Activated naive CD4-positive, alpha-beta T cell treated with anti-CD3 and anti-CD28 coated beads for 36 hours (primary cell): ENCODE measurements around the gene PRKCE. TPM values are rescaled to one million over a fixed set of nuclear protein-coding genes. Genes with fewer than 3 reads are reported as not detected.
"Not testable (repeated sequence)": the region's sequence is repeated elsewhere in the genome, so short reads cannot be mapped to it uniquely, and the experiment has no call there.

ENCODE experiments used
- CTCF ChIA-PET: fragments of 350-600 bp; sonication (Branson Sonifier 250); formaldehyde crosslinking; loops from one replicate; lab custom pipeline; 2021; ENCODE audit warnings: antibody characterized with exemption; lab: Charles Lee
- DNase-seq: peaks from one replicate; pipeline ENCODE4 v3.0.0-alpha.2; 2020
- H3K27ac Mint-ChIP-seq: one replicate; pipeline ENCODE4 v1.8.0; 2021; ENCODE audit warnings: mild to moderate bottlenecking, mixed read lengths
- H3K27me3 Mint-ChIP-seq: one replicate; pipeline ENCODE4 v1.8.0; 2021; ENCODE audit warnings: low read depth, mixed read lengths
- H3K36me3 Mint-ChIP-seq: one replicate; pipeline ENCODE4 v1.8.0; 2021; ENCODE audit warnings: low read depth, mixed read lengths
- H3K4me1 Mint-ChIP-seq: one replicate; pipeline ENCODE4 v1.8.0; 2021; ENCODE audit warnings: low read depth, mixed read lengths
- H3K4me3 Mint-ChIP-seq: one replicate; pipeline ENCODE4 v1.8.0; 2021; ENCODE audit warnings: mild to moderate bottlenecking, moderate library complexity, mixed read lengths
- H3K9me3 Mint-ChIP-seq: one replicate; pipeline ENCODE4 v1.8.0; 2021; ENCODE audit warnings: mixed read lengths
- intact Hi-C: fragments of 100-400 bp; cut with micrococcal nuclease; formaldehyde crosslinking; loops from one replicate; pipeline ENCODE4 v1.15.1; 2023
- total RNA-seq, 2 experiments: library from RNA; stranded (reverse); gene quantifications; one replicate each; pipeline ENCODE4 v1.2.3, GENCODE V29; 2021

PRKCE gene
- total RNA-seq, 2 experiments from 2014 or later, result 9.4 to 10.6 TPM

DNA sequence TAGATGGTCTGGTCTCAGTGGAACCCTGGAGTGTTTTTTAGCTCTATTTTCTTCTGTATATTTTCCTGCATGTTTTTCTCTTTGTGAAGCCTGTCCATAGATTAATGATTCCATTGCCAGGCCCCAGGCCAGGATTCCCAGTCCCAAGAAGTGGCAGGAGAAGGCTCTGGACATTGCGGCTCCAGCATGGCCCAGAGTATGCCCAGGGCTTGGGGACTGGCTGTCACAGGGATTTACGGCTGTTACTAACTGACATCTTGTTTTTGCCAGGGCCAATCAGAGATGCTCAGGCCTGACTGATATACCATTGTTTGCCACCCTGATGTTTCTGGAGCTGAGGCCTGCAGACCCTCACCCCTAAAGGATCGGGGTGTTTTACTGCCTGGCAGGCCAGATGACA, 59.0 kb downstream of the PRKCE start:
- Mint-ChIP-seq H3K4me1 (no peaks in the 10 kb centered on the region), H3K4me3 (no peak overlapping the region), H3K27ac (no peak overlapping the region), H3K27me3 (no peaks in the 10 kb centered on the region), H3K36me3 (peaks cover 15% of the 10 kb centered on the region), H3K9me3 (peaks cover 6% of the 10 kb centered on the region)
- DNase-seq, result no peak
- intact Hi-C loops, result no loop called here
- CTCF ChIA-PET, result interaction anchor here (0.7 kb wide), 1 partner anchor 71 kb away, joined by 3 read pairs; no protein-coding TSS in a partner anchor

DNA sequence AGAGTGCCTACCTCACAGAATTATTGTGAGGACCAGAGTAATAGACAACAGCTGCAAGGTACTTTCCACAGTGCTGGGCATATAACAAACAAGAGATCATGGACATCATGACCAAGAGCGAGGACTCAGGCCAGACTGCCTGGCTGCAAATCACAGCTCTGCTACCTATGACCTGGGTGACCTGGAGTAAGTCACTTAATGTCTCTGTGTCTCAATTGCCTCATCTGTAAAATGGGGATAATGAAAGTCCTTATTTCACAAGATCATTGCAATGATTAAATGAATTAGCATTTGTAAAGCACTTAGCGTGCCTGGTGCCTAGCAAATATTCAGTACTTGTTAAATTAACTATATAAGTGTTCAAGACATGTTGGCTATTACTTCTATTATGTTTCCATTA, 59.7 kb downstream of the PRKCE start:
- Mint-ChIP-seq H3K27me3 (no peaks in the 10 kb centered on the region), H3K4me1 (no peaks in the 10 kb centered on the region), H3K27ac (no peak overlapping the region), H3K36me3 (peaks cover 15% of the 10 kb centered on the region), H3K4me3 (no peak overlapping the region), H3K9me3 (peaks cover 6% of the 10 kb centered on the region)
- no peak for DNase-seq
- CTCF ChIA-PET, result interaction anchor here (0.7 kb wide), 1 partner anchor 72 kb away, joined by 3 read pairs; no protein-coding TSS in a partner anchor
- intact Hi-C loops, result no loop called here

DNA sequence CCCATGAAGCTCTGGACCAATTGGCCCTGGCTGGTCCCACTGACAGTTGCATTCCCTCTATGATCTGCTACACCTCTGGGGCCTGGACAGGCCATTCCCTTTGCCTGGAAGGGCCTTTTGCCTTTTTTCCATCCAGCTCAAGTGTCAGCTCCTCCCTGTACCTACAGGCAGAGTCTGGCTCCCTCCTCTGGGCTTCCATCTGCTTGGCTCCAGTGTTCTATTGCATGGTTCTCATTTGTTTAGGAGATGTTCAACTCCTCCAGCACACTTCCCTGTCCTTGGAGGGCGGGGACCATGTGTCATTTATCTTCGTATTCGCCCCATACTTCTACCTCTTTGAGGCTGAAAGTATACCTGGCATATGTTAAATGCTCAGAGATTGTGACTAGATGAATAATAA, 61.1 kb downstream of the PRKCE start:
- Mint-ChIP-seq H3K4me1 (no peaks in the 10 kb centered on the region), H3K27me3 (no peaks in the 10 kb centered on the region), H3K27ac (no peak overlapping the region), H3K36me3 (peaks cover 10% of the 10 kb centered on the region), H3K4me3 (no peak overlapping the region), H3K9me3 (peaks cover 3% of the 10 kb centered on the region)
- no peak for DNase-seq
- CTCF ChIA-PET, result no interaction called here
- intact Hi-C loops, result no loop called here

DNA sequence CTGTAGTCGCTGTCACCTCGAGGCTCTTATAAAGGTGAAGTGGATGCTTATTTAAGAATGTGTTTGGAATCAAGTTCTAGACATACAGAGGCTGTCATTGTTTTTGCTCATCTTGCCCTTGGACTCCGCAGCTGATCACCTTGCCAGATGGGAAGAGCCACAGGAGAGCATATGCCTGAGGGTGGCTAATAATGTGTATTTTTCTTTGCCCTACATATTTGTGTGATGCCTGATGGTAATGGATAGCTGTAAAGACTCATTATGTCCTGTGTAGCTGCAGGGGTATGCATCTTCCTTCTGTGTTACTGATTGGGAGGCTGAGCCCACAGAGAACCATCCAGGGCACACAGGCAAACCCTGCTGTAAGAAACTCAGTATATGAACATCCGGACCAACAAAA, 61.7 kb downstream of the PRKCE start:
- Mint-ChIP-seq H3K27me3 (no peaks in the 10 kb centered on the region), H3K4me1 (no peaks in the 10 kb centered on the region), H3K4me3 (no peak overlapping the region), H3K27ac (no peak overlapping the region), H3K9me3 (no peaks in the 10 kb centered on the region), H3K36me3 (peaks cover 5% of the 10 kb centered on the region)
- CTCF ChIA-PET, result no interaction called here
- no peak for DNase-seq
- intact Hi-C loops, result no loop called here

DNA sequence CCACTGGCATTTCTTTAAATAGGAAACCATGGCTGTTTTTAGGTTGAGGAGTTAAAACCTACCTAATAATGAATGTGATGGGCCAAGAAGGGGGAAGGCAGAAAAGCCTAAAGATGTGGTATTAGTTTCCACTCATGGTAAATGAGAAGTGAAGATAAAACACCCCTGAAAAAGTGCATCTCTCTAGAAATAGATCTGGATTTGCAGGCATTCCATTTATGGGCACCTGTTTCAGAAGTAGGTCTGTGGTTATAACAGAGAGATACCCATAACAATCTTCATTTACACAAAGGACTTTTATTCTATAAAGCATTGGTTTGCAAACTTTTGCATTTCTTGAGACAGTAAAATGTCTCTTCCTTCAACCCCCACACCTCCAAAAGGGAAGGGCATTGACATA, 62.1 kb downstream of the PRKCE start:
- Mint-ChIP-seq H3K27ac (no peak overlapping the region), H3K36me3 (peaks cover under 1% of the 10 kb centered on the region), H3K27me3 (no peaks in the 10 kb centered on the region), H3K4me3 (no peak overlapping the region), H3K4me1 (no peaks in the 10 kb centered on the region), H3K9me3 (no peaks in the 10 kb centered on the region)
- intact Hi-C loops, result no loop called here
- DNase-seq, result no peak
- CTCF ChIA-PET, result no interaction called here

DNA sequence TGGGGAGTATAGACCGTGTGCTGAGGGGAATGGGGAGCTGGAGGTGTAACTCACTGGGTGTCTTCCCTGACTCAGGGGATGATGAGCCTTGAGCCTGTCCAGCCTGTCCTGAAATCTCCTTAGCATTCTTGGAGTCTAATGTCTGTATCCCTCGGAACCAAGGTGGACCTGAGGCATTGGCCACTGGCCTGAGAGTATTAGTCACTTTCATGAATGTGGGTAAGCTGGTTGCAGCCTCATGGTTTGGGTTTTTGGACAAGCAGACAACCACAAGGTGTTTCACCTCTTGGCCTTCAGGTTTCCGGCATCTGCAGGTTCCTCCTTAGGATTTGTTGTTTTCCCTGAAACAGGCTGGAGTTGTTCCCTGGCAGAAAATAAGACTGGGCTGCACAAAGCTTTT, 63.2 kb downstream of the PRKCE start:
- DNase-seq, result no peak
- CTCF ChIA-PET, result no interaction called here
- no peaks in the 10 kb centered on the region for H3K4me1 Mint-ChIP-seq
- no peak overlapping the region for H3K27ac Mint-ChIP-seq
- H3K36me3 Mint-ChIP-seq, result no peaks in the 10 kb centered on the region
- H3K27me3 Mint-ChIP-seq, result no peaks in the 10 kb centered on the region
- no peaks in the 10 kb centered on the region for H3K9me3 Mint-ChIP-seq
- no peak overlapping the region for H3K4me3 Mint-ChIP-seq
- intact Hi-C loops, result no loop called here

DNA sequence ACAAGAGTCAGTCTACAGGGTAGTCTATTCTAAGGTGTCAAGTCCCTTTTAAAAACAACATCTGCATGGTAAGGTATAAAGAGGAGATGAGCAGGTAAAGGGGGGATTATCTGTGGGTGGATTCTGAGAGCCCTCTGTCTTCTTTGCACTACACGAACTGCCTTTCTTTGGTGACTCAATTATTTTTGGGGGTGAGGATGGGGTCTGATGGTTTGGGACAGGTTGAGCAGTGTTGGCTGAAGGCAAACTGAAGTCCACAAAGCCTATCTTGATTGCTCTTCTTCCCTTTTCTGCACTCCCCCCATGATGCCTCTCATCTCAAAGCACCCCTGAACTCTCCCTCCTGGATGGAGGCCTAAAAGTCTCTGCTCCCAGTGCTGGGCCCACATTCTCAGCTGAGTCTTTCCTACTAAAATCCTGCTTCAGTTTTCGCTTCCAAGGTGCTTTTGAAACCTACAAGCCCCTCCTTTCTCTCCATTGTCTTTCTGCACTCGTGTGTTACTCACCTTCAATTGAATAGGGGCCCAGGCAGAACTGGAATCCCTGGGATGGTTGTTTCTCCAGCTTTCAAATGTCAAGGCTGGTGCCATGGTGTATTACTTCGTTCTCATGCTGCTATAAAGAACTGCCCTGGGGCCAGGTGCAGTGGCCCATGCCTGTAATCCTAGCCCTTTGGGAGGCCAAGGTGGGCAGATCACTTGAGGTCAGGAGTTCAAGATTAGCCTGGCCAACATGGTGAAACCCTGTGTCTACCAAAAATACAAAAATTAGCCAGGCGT, 64.3 kb downstream of the PRKCE start:
- CTCF ChIA-PET, result no interaction called here
- Mint-ChIP-seq H3K27ac (no peak overlapping the region), H3K4me1 (no peaks in the 10 kb centered on the region), H3K36me3 (no peaks in the 10 kb centered on the region), H3K9me3 (no peaks in the 10 kb centered on the region), H3K27me3 (no peaks in the 10 kb centered on the region), H3K4me3 (no peak overlapping the region)
- intact Hi-C loops, result no loop called here
- no peak for DNase-seq

DNA sequence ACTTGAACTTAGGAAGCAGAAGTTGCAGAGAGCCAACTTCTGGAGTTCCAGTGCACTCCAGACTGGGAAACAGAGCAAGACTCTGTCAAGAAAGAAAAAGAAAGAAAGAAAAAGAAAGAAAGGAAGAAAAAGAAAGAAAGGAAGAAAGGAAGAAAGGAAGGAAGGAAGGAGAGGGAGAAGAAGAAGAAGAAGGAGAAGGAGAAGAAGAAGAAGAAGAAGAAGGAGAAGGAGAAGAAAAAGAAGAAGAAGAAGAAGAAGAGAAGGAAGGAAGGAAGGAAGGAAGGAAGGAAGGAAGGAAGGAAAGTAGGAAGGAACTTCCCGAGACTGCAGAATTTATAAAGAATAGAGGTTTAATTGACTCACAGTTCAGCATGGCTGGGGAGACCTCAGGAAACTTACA, 65.0 kb downstream of the PRKCE start:
- H3K36me3 Mint-ChIP-seq, CTCF ChIA-PET, intact Hi-C loops: not testable (repeated sequence)

DNA sequence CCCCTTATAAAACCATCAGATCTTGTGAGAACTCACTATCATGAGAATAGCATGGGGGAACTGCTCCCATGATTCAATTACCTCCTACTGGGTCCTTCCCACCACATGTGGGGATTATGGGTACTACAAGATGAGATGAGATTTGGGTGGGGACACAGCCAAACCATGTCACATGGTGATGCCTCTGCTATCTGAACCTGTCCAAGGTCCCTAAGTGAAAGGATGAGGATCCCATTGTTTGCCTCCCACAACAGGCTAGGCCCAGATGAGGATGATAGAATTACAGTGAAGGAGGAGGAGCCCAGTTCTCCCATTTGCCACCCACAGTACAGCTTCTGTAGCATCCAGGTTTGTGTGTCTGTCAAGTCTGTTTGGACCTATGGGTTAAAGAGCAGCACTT, 65.4 kb downstream of the PRKCE start:
- H3K27ac Mint-ChIP-seq, result no peak overlapping the region
- DNase-seq, result no peak
- no peak overlapping the region for H3K4me3 Mint-ChIP-seq
- CTCF ChIA-PET, result no interaction called here
- H3K27me3 Mint-ChIP-seq, result no peaks in the 10 kb centered on the region
- intact Hi-C loops, result no loop called here
- no peaks in the 10 kb centered on the region for H3K36me3 Mint-ChIP-seq
- no peaks in the 10 kb centered on the region for H3K9me3 Mint-ChIP-seq
- no peaks in the 10 kb centered on the region for H3K4me1 Mint-ChIP-seq

More for the DNA sequence above, 65.0 kb downstream of the PRKCE start:
- H3K9me3 Mint-ChIP-seq, H3K27me3 Mint-ChIP-seq, H3K4me3 Mint-ChIP-seq, H3K27ac Mint-ChIP-seq, H3K4me1 Mint-ChIP-seq, DNase-seq: not testable (repeated sequence)

DNA sequence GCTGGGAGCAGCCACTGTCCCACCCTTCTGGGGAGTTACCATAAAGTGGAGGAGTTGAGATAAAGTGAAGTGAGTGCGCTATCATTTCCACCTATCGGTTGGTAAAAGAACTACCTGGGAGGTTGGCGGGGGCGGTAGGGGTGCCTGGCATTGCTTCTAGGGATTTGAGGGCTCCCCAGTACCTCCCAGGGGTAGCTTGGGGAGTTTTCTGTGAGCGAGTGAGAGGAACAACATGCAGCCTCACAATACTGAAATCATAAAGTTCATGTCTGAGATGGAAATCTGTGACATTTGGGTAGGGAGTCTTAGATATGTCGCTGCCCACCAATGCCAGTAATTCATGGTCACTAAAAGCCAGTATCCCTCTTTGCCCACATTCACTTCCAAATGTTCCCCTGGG, 68.7 kb downstream of the PRKCE start:
- no peak overlapping the region for H3K27ac Mint-ChIP-seq

DNA sequence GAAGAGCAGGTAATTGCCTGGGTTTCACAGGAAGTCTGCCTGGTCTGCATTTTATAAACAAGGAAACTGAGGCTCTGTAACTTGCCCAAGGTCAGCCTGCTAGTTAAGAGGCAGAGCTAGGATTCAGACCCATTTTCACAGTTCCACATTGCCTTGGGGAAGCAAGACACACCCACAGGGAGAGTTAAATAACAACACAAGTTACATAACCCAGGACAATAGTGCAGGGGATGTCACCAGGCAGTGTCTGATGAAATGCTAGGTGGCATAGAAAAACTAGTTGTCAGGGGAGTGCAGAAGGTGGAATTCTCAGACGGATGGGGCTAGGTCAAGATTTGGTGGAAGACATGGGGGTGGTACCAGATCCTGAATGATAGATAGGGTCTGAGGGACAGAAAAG, 69.7 kb downstream of the PRKCE start:
- Mint-ChIP-seq H3K27ac (no peak overlapping the region), H3K36me3 (no peaks in the 10 kb centered on the region), H3K4me3 (no peak overlapping the region), H3K9me3 (no peaks in the 10 kb centered on the region), H3K27me3 (no peaks in the 10 kb centered on the region), H3K4me1 (peaks cover 13% of the 10 kb centered on the region)
- no peak for DNase-seq
- intact Hi-C loops, result no loop called here
- CTCF ChIA-PET, result no interaction called here

More for the DNA sequence above, 68.7 kb downstream of the PRKCE start:
- Mint-ChIP-seq H3K36me3 (no peaks in the 10 kb centered on the region), H3K27me3 (no peaks in the 10 kb centered on the region), H3K9me3 (no peaks in the 10 kb centered on the region), H3K4me1 (peaks cover 13% of the 10 kb centered on the region), H3K4me3 (no peak overlapping the region)
- no peak for DNase-seq
- intact Hi-C loops, result no loop called here
- CTCF ChIA-PET, result no interaction called here

DNA sequence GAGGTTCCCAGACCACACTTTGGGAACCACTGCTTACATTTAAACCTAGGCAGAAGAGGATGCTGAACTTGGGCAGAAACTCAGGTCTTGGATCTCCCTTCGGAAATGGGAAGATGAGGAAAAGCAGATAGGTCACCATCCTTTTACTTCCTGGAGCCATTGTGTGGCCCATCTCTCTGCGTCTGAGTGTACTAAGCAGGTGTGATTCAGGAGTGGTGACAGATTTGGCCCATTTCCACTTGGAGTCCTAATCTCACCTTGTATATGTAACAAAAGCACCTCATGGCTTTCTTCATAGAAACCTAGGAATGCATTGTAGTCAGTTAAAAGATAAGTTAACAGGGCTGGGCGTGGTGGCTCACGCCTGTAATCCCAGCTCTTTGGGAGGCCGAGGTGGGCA, 71.0 kb downstream of the PRKCE start:
- no peak overlapping the region for H3K27ac Mint-ChIP-seq
- no peaks in the 10 kb centered on the region for H3K27me3 Mint-ChIP-seq
- no peaks in the 10 kb centered on the region for H3K36me3 Mint-ChIP-seq
- CTCF ChIA-PET, result no interaction called here
- H3K4me3 Mint-ChIP-seq, result no peak overlapping the region
- H3K4me1 Mint-ChIP-seq, result peaks cover 13% of the 10 kb centered on the region
- DNase-seq, result no peak
- intact Hi-C loops, result no loop called here
- H3K9me3 Mint-ChIP-seq, result no peaks in the 10 kb centered on the region

DNA sequence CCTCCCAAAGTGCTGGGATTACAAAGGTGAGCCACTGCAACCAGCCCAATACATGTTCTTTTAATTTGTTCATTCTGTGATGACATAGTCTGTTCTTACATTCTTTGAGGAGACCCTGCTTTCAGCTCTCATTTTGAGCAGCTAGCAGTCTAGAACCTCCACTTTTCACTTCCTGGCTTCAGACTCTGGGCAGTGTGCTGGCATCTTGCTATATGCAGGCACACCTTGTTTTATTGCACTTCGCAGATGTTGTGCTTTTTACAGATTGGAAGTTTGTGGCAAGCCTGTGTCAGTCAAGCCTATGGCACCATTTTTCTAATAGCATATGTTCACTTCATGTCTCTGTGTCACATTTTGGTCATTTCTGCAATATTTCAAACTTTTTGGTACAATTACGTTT, 72.4 kb downstream of the PRKCE start:
- no peak overlapping the region for H3K27ac Mint-ChIP-seq
- no peaks in the 10 kb centered on the region for H3K36me3 Mint-ChIP-seq
- no peaks in the 10 kb centered on the region for H3K9me3 Mint-ChIP-seq
- no peak overlapping the region for H3K4me3 Mint-ChIP-seq
- CTCF ChIA-PET, result interaction anchor here (1.0 kb wide), 1 partner anchor 212 kb away, joined by 3 read pairs; no protein-coding TSS in a partner anchor
- H3K4me1 Mint-ChIP-seq, result peaks cover 13% of the 10 kb centered on the region
- no peak for DNase-seq
- no peaks in the 10 kb centered on the region for H3K27me3 Mint-ChIP-seq
- intact Hi-C loops, result no loop called here
